Osteoblast (primary cell): ENCODE measurements around the gene PDCL3. TPM values are rescaled to one million over a fixed set of nuclear protein-coding genes. Genes with fewer than 3 reads are reported as not detected.

ENCODE experiments used
- DNase-seq: peaks from one replicate; pipeline ENCODE4 v3.0.0; 2011; ENCODE audit warnings: low spot score, mixed read lengths; ENCODE audit not compliant: insufficient read length; ENCODE audit errors: missing footprints
- H2AFZ ChIP-seq: 2 replicates; pipeline ENCODE4 v1.6.0; 2011; ENCODE audit warnings: mild to moderate bottlenecking, low read length
- H3K27ac ChIP-seq: 2 replicates; pipeline ENCODE4 v1.5.1; 2011; ENCODE audit warnings: mild to moderate bottlenecking, low read depth, low read length, moderate library complexity
- H3K27me3 ChIP-seq: 2 replicates; pipeline ENCODE4 v1.6.0; 2012; ENCODE audit warnings: mild to moderate bottlenecking, control low read depth, inconsistent platforms, low read length, moderate library complexity; ENCODE audit not compliant: insufficient read depth
- H3K36me3 ChIP-seq: 2 replicates; pipeline ENCODE4 v1.5.1; 2011; ENCODE audit warnings: mild to moderate bottlenecking, low read length, control low read depth, moderate library complexity; ENCODE audit not compliant: insufficient read depth
- H3K4me1 ChIP-seq: 2 replicates; pipeline ENCODE4 v1.5.1; 2011; ENCODE audit warnings: mild to moderate bottlenecking, low read length, control low read depth, moderate library complexity; ENCODE audit not compliant: insufficient read depth
- H3K4me2 ChIP-seq: 2 replicates; pipeline ENCODE4 v1.6.0; 2011; ENCODE audit warnings: mild to moderate bottlenecking, low read length; ENCODE audit not compliant: insufficient read depth
- H3K4me3 ChIP-seq: fragments of 200-600 bp; sonication (generic); 3 replicates; pipeline ENCODE4 v1.5.1; 2012; ENCODE audit warnings: mild to moderate bottlenecking, low read length, inconsistent platforms; ENCODE audit not compliant: insufficient read depth
- H3K79me2 ChIP-seq: 2 replicates; pipeline ENCODE4 v1.6.0; 2012; ENCODE audit warnings: mild to moderate bottlenecking, low read length, control low read depth, inconsistent platforms; ENCODE audit not compliant: insufficient read depth
- H3K9me3 ChIP-seq: 2 replicates; pipeline ENCODE4 v1.5.1; 2011; ENCODE audit warnings: low read depth, low read length, control low read depth
- H4K20me1 ChIP-seq: 2 replicates; pipeline ENCODE4 v1.6.0; 2012; ENCODE audit warnings: mild to moderate bottlenecking, low read length, control low read depth; ENCODE audit not compliant: insufficient read depth
- CTCF ChIP-seq: IDR thresholded peaks from 2 replicates; pipeline ENCODE4 v1.5.1; 2011; ENCODE audit warnings: mild to moderate bottlenecking, low read depth, low read length, moderate library complexity; ENCODE audit errors: extremely low read depth
- total RNA-seq: library from RNA; depleted of rRNA; stranded (reverse); fragments of >200 nt; gene quantifications from 2 replicates; pipeline ENCODE4 v1.2.3, GENCODE V29; 2012

The PDCL3 gene
- 12.3 and 13.3 TPM in 2 replicates for total RNA-seq

DNA sequence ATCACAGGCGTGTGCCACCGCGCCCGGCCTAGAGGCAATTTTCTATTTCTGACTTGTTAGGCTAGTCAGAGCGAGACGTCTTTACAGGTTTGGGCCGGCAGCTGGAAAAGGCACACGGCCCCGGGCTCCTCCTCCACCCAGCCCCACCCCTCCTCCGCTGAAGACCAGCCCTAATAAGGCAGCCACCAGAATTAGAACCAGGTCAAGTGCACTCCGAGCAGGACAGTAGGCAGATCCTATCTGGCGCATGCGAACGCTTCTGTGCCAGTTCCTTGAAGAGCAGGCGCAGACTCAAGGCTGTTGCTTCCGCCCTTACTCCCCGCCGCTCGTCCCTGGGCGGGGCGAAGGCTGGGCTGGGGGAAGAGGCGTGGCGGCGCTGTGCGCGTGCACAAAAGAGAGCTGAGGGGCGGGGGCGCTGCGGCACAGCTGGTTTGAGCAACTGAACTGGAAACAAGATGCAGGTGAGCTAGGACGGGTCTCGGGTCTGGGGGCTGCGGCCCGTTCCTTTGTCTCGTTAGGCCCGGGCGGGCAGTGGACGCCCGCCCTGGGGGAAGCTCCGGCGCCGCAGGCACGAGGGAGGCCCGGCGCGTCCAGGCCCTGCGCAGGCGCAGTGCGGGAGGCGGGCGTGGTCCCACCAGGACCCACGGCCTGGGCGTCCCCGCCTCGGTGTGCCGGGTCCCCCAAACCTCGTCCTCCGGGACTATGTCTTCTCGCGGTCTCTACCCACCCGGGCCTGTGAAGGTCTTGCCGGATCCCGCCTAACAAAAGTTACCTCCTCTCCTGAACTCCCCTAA is at the start of gene PDCL3:
Gene PDCL3, plus strand, starts transcription at position 381 of the 794 bp plus-strand sequence. Its CDS starts 75 bp downstream, at position 456.
- Histone ChIP-seq H3K27me3 (no peaks in the 10 kb centered on the region), H3K36me3 (peaks cover 3% of the 10 kb centered on the region), H3K4me3 (peak within 1 kb of the TSS; percentile 92), H3K79me2 (peaks cover 14% of the 10 kb centered on the region), H4K20me1 (no peaks in the 10 kb centered on the region), H2AFZ (peak within 1 kb of the TSS; percentile 97), H3K27ac (peak within 1 kb of the TSS; percentile 82), H3K4me2 (peak within 1 kb of the TSS; percentile 92), H3K9me3 (no peaks in the 10 kb centered on the region), H3K4me1 (peaks cover 11% of the 10 kb centered on the region)
- DNase-seq: peak; percentile 98
- TF ChIP-seq CTCF: peak; percentile 15

GRCh38 chr2:100513650-100514049 is 49.1 kb upstream of the PDCL3 start:
- H3K36me3 ChIP-seq: no peaks in the 10 kb centered on the region
- H3K9me3 ChIP-seq: no peaks in the 10 kb centered on the region
- H3K27me3 ChIP-seq: no peaks in the 10 kb centered on the region
- H3K79me2 ChIP-seq: no peaks in the 10 kb centered on the region
- H2AFZ ChIP-seq: no peak overlapping the region
- no peaks in the 10 kb centered on the region for H4K20me1 ChIP-seq
- H3K27ac ChIP-seq: no peak overlapping the region
- H3K4me3 ChIP-seq: no peak overlapping the region
- no peak for TF ChIP-seq CTCF
- H3K4me2 ChIP-seq: no peak overlapping the region
- no peaks in the 10 kb centered on the region for H3K4me1 ChIP-seq
- no peak for DNase-seq

DNA sequence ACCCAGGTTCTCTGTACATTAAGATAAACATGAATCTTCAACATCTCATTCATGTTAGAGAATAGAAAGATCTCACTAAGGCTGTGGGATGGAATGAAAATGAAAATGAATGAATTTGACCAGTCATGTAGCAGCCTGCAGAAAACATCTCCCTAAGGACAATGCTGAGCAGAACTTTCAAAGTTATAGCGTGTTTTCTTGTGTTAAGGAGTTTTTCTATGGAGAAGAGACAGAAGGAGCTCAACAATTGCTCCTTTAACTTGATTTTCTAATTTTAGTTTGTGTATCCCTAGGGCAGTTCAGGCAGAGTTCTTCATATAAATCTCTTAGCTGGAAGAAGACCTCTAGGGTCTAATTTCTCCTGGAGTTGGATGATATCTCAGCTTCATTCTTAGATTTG is 45.2 kb upstream of the PDCL3 start:
- no peaks in the 10 kb centered on the region for H3K4me1 ChIP-seq
- DNase-seq: no peak
- no peak overlapping the region for H3K27ac ChIP-seq
- H4K20me1 ChIP-seq: no peaks in the 10 kb centered on the region
- H3K4me3 ChIP-seq: no peak overlapping the region
- H3K36me3 ChIP-seq: no peaks in the 10 kb centered on the region
- no peaks in the 10 kb centered on the region for H3K79me2 ChIP-seq
- H3K9me3 ChIP-seq: no peaks in the 10 kb centered on the region
- H2AFZ ChIP-seq: no peak overlapping the region
- no peaks in the 10 kb centered on the region for H3K27me3 ChIP-seq
- no peak for TF ChIP-seq CTCF
- no peak overlapping the region for H3K4me2 ChIP-seq

DNA sequence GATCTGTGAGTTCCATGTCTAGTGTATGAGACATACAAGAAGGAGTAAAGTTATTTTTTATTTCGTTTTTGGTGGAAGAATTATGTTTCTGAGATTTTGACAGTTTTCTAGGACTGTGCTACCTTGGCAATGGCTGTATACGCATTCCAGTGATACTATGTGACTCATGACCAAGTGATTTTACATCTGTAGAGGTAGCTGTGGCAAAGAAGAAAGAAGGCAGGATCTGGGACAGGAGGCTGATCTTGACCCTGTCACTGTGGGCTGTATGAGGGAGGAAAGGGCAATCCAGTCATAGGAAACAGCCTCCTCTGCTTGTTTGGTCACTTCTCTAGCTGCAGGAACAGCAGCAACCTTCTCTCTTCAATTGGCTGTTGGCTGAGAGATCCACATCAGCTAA is 44.0 kb upstream of the PDCL3 start:
- H3K36me3 ChIP-seq: no peaks in the 10 kb centered on the region
- no peak for TF ChIP-seq CTCF
- no peak overlapping the region for H3K4me3 ChIP-seq
- H3K27ac ChIP-seq: no peak overlapping the region
- H3K27me3 ChIP-seq: no peaks in the 10 kb centered on the region
- no peaks in the 10 kb centered on the region for H3K9me3 ChIP-seq
- no peak overlapping the region for H2AFZ ChIP-seq
- H3K79me2 ChIP-seq: no peaks in the 10 kb centered on the region
- DNase-seq: peak; percentile 42
- no peaks in the 10 kb centered on the region for H4K20me1 ChIP-seq
- no peaks in the 10 kb centered on the region for H3K4me1 ChIP-seq
- no peak overlapping the region for H3K4me2 ChIP-seq
